Medulla oblongata (tissue), 1 donor: ENCODE data around the gene KCTD18.
A peak's percentile ranks its signal among the peaks of the same experiment; 100 is the strongest.

Experiments
- DNase-seq: peaks from one replicate; pipeline ENCODE4 v3.0.0-alpha.2; 2015; ENCODE audit errors: extremely low spot score

The KCTD18 gene

GRCh38 chr2:200509612-200510433 is at the start of gene KCTD18:
Gene KCTD18 (minus strand): TSS chr2:200510068. CDS start chr2:200507016, 3,052 bp downstream.
- peak; percentile 92 for DNase-seq

- no peak for DNase-seq
These were observed 30.9 kb upstream of the KCTD18 start for GRCh38 chr2:200540793-200541192.

- no peak for DNase-seq
These were observed 28.3 kb upstream of the KCTD18 start for GRCh38 chr2:200538139-200538538.

- DNase-seq, result no peak
These were observed 24.7 kb upstream of the KCTD18 start for GRCh38 chr2:200534572-200534971.

- DNase-seq, result no peak
These were observed 23.9 kb upstream of the KCTD18 start for GRCh38 chr2:200533754-200534153.

- no peak for DNase-seq
These were observed 18.4 kb upstream of the KCTD18 start for GRCh38 chr2:200528228-200528627.

- peak; percentile 97 for DNase-seq
These were observed 16.2 kb upstream of the KCTD18 start, which contains the start of gene SGO2 for GRCh38 chr2:200525882-200526651. Gene SGO2 (plus strand): TSS chr2:200526207. CDS start chr2:200532976, 6,769 bp downstream.

- DNase-seq, result no peak
These were observed 15.6 kb upstream of the KCTD18 start for GRCh38 chr2:200525551-200525881.

GRCh38 chr2:200525066-200525465 is 15.2 kb upstream of the KCTD18 start:
- DNase-seq, result no peak

- no peak for DNase-seq
These were observed 13.7 kb upstream of the KCTD18 start for GRCh38 chr2:200523604-200524003.

- no peak for DNase-seq
These were observed 13.3 kb upstream of the KCTD18 start for GRCh38 chr2:200523158-200523557.

GRCh38 chr2:200515155-200515554 is 5.3 kb upstream of the KCTD18 start:
- no peak for DNase-seq

GRCh38 chr2:200509235-200509611 is 645 bp downstream of the KCTD18 start:
- DNase-seq, result peak; percentile 19

- DNase-seq, result no peak
These were observed 2.7 kb downstream of the KCTD18 start for GRCh38 chr2:200507179-200507578.

GRCh38 chr2:200506679-200507078 is 3.2 kb downstream of the KCTD18 start:
- DNase-seq, result no peak

GRCh38 chr2:200502196-200502595 is 7.7 kb downstream of the KCTD18 start:
- no peak for DNase-seq

- DNase-seq, result no peak
These were observed 11.3 kb downstream of the KCTD18 start for GRCh38 chr2:200498402-200499162.

- DNase-seq, result no peak
These were observed 13.2 kb downstream of the KCTD18 start for GRCh38 chr2:200496696-200497095.

- DNase-seq, result no peak
These were observed 15.8 kb downstream of the KCTD18 start for GRCh38 chr2:200494048-200494447.

- no peak for DNase-seq
These were observed 17.2 kb downstream of the KCTD18 start for GRCh38 chr2:200492656-200493055.

GRCh38 chr2:200490001-200490400 is 19.9 kb downstream of the KCTD18 start:
- DNase-seq, result no peak

GRCh38 chr2:200488169-200488568 is 21.7 kb downstream of the KCTD18 start:
- DNase-seq, result no peak
